ENCODE data around the gene THSD8. TPM values are rescaled to one million over a fixed set of nuclear protein-coding genes. Genes with fewer than 3 reads are reported as not detected.

The THSD8 gene
- total RNA-seq, 1 donor from 2014 or later = not detected

DNA sequence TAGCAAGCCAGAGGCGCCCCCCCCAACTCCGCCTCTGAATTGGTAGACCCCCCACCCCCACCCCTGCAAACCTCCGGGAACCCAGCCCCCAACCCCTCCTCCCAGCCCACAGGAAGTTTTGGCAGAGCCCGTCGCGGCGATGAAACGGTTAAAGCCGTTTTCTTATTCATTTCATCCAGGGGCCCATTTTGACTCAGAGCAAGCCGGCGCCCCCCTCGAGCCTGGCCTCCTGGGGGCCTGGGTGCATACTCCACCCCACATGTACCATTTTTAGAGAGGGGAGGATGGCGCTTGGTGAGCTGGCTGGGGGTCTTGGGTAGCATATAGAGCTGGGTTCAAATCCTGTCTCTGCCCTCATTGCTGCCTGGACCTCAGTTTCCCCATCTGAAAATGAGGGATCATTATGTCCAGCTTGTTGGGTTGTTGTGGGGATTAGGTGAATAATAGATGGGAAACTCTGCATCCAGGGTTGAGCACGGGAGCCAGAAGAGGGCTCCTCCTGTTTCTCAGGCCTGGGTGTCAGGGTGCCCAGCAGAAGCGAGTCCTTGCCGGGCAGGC, 18.5 kb upstream of the THSD8 start:
- Histone ChIP-seq H3K27me3 (no peaks in the 10 kb centered on the region), H3K4me3 (peak overlapping the region; percentile 45 to 59), H3K9me3 (no peaks in the 10 kb centered on the region), H3K27ac (peak overlapping the region; percentile 97), H3K36me3 (no peaks in the 10 kb centered on the region), H3K4me1 (peaks cover 76% of the 10 kb centered on the region)
- no peak for TF ChIP-seq POLR2AphosphoS5 (IDR thresholded peaks at IDR 0.05; ENCODE audit: insufficient read depth in 1 of 2, low read depth in 1 of 2)
- TF ChIP-seq POLR2A (IDR thresholded peaks at IDR 0.05) = no peak
- TF ChIP-seq, protein P1, sequence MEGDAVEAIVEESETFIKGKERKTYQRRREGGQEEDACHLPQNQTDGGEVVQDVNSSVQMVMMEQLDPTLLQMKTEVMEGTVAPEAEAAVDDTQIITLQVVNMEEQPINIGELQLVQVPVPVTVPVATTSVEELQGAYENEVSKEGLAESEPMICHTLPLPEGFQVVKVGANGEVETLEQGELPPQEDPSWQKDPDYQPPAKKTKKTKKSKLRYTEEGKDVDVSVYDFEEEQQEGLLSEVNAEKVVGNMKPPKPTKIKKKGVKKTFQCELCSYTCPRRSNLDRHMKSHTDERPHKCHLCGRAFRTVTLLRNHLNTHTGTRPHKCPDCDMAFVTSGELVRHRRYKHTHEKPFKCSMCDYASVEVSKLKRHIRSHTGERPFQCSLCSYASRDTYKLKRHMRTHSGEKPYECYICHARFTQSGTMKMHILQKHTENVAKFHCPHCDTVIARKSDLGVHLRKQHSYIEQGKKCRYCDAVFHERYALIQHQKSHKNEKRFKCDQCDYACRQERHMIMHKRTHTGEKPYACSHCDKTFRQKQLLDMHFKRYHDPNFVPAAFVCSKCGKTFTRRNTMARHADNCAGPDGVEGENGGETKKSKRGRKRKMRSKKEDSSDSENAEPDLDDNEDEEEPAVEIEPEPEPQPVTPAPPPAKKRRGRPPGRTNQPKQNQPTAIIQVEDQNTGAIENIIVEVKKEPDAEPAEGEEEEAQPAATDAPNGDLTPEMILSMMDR (IDR thresholded peaks at IDR 0.05) = no peak
- intact Hi-C loops (cut with DNase I) = no loop called here
- no peak for DNase-seq (ENCODE audit: extremely low spot score in 2 of 2)

DNA sequence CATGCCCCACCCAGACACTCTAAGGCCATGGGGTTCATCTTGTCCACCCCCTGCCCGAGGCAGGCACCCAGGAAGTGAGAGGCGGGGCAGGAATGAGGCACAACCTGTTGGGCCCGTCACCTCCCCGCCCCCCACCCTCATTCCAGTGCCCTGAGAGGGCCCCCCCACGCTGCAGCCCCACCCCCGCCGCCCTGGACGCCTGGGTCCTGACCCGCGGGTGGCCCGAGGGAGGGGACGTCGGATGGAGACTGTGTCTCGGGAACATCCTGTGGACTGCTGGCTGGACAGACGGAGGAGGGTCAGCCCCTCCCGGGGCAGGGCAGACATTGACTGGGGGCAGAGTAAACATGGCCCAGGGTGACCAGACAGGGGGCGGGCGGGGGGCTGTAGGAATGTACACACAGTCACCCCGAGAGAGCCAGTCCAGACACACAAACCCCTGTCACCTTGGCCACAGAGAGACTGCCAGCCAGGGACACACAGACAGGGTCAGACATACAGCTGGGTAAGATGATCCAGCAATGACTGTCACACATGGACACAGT, 17.9 kb upstream of the THSD8 start:
- no peak for TF ChIP-seq POLR2A (IDR thresholded peaks at IDR 0.05)
- TF ChIP-seq, protein P1 (IDR thresholded peaks at IDR 0.05) = no peak
- TF ChIP-seq POLR2AphosphoS5 (IDR thresholded peaks at IDR 0.05; ENCODE audit: insufficient read depth in 1 of 2, low read depth in 1 of 2) = no peak
- H3K4me3 ChIP-seq = peak overlapping the region in 1 of 2 donors; percentile 45
- intact Hi-C loops (cut with DNase I) = no loop called here
- peak overlapping the region; percentile 97 for H3K27ac ChIP-seq
- no peak for DNase-seq (ENCODE audit: extremely low spot score in 2 of 2)
- H3K36me3 ChIP-seq = no peaks in the 10 kb centered on the region
- H3K4me1 ChIP-seq = peaks cover 76% of the 10 kb centered on the region
- no peaks in the 10 kb centered on the region for H3K27me3 ChIP-seq
- no peaks in the 10 kb centered on the region for H3K9me3 ChIP-seq

DNA sequence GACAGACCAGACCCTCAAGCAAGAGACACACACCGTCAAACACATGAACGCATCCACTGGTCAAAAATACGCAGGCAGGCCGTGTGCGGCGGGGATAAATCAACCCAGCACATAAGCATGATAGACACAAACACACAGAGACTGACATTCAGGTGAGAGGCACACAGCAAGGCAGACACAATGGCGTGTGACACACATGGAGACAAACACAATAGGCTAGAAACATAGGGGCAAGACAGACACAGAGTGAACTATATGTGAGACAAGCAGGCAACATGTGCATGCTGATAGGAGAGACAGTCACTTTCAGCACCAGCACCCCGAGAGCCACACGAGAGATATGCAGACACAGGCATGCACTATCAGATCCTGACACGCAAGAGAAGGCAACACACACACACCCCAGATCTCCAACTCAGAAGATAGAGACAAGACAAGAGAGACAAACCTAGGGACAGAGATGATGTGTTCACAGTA, 17.4 kb upstream of the THSD8 start:
- no peaks in the 10 kb centered on the region for H3K9me3 ChIP-seq
- intact Hi-C loops (cut with DNase I) = no loop called here
- H3K36me3 ChIP-seq = no peaks in the 10 kb centered on the region
- peak overlapping the region in 1 of 2 donors; percentile 7 for H3K4me3 ChIP-seq
- TF ChIP-seq POLR2A (IDR thresholded peaks at IDR 0.05) (no peak), POLR2AphosphoS5 (IDR thresholded peaks at IDR 0.05; ENCODE audit: insufficient read depth in 1 of 2, low read depth in 1 of 2) (no peak)
- TF ChIP-seq, protein P1 (IDR thresholded peaks at IDR 0.05) = no peak
- no peak for DNase-seq (ENCODE audit: extremely low spot score in 2 of 2)
- H3K4me1 ChIP-seq = peaks cover 76% of the 10 kb centered on the region
- no peaks in the 10 kb centered on the region for H3K27me3 ChIP-seq
- H3K27ac ChIP-seq = peak overlapping the region; percentile 97

DNA sequence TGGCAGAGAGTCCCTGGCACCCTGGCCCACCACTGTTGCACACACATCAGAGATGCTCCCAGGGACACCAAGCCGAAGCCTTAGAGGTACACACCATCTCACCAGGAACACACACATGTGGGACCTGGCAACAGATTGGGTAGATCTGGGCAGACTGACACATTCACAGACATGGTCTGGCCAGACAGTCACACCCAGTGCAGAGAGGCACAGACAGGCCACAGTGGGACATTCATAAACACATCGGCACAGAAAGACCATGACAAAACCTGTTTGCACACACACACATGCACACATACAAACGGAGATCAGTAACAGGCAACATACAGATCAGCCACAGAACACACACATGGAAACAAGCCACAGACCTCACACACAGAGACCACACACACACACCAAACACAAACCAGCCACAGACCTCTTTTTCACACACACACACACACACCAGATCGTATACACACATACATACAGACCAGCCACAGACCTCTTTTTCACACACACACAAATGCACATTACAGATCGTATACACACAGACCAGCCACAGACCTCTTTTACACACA, 16.9 kb upstream of the THSD8 start:
- DNase-seq (ENCODE audit: extremely low spot score in 2 of 2) = no peak
- H3K9me3 ChIP-seq = no peaks in the 10 kb centered on the region
- intact Hi-C loops (cut with DNase I) = no loop called here
- H3K4me1 ChIP-seq = peaks cover 75% of the 10 kb centered on the region
- no peak overlapping the region for H3K4me3 ChIP-seq
- H3K27ac ChIP-seq = peak overlapping the region; percentile 97
- H3K27me3 ChIP-seq = no peaks in the 10 kb centered on the region
- no peak for TF ChIP-seq POLR2A (IDR thresholded peaks at IDR 0.05)
- no peak for TF ChIP-seq POLR2AphosphoS5 (IDR thresholded peaks at IDR 0.05; ENCODE audit: insufficient read depth in 1 of 2, low read depth in 1 of 2)
- TF ChIP-seq, protein P1 (IDR thresholded peaks at IDR 0.05) = no peak
- no peaks in the 10 kb centered on the region for H3K36me3 ChIP-seq

Data from vagina (tissue), 2 donors.